AG10803 (cell line): ENCODE data around the gene OSBPL10.
"Not testable (repeated sequence)": the region's sequence is repeated elsewhere in the genome, so short reads cannot be mapped to it uniquely, and the experiment has no call there.

Experiments used
- DNase-seq: peaks from one replicate; pipeline ENCODE4 v3.0.0; 2010; ENCODE audit warnings: low read depth
- H3K4me3 ChIP-seq: 2 replicates; pipeline ENCODE4 v1.5.1; 2011; ENCODE audit warnings: mild to moderate bottlenecking, low read length, control low read depth
- CTCF ChIP-seq: conservative IDR thresholded peaks from 2 replicates; pipeline ENCODE4 v1.5.1; 2011; ENCODE audit warnings: mild to moderate bottlenecking, low read length, control low read depth, inconsistent platforms

Gene OSBPL10

DNA sequence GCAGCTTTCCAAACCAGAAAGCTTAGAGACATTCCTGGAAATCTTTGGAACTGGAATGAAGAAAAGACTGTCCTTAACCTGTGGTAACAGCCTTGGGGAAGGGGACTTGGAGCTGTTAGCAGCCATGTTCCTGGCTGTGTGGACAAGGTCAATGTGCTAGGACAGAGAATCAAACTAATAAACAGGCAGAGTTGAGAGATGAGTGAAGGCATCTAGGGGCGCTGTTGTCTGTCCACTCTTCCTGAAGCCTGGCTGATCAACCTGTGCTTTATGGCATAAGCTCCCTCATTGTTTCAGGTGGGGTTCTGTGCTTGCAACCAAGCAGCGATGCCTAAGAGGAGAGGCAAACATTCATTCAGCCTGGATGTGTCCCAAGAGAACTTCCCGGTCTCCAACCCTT, 19.8 kb upstream of the OSBPL10 start:
- H3K4me3 ChIP-seq = no peak overlapping the region
- TF ChIP-seq CTCF = no peak

DNA sequence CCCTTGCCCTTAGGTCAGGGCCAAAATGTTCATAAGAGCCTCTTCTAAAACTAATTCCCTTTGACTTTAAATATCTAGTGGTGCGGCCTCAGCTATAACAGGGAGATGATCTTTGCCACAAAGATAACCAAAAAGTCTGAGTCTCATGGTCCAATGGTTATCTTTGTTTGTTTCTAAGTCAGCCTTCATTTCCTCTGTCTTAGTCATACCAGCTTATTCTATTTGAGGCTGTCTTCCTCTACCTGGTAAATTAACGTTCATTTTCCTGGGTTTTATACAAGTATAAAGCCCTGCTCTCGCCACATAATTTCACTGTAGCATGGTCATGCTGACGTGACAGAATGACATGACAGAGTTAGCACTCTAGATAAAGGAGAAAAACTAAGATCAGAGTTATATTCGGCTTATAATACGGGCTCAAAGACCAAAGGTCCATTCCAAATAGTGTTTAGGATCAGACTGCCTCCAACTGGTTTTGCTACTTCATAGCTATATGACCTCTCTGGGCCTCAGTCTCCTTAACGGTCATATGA, 18.9 kb upstream of the OSBPL10 start:
- DNase-seq = no peak
- no peak for TF ChIP-seq CTCF
- H3K4me3 ChIP-seq = no peak overlapping the region

More for the DNA sequence above, 19.8 kb upstream of the OSBPL10 start:
- DNase-seq = no peak

- H3K4me3 ChIP-seq = no peak overlapping the region
- no peak for TF ChIP-seq CTCF
- no peak for DNase-seq
These were observed 16.4 kb upstream of the OSBPL10 start for GRCh38 chr3:31997500-31997899.

DNA sequence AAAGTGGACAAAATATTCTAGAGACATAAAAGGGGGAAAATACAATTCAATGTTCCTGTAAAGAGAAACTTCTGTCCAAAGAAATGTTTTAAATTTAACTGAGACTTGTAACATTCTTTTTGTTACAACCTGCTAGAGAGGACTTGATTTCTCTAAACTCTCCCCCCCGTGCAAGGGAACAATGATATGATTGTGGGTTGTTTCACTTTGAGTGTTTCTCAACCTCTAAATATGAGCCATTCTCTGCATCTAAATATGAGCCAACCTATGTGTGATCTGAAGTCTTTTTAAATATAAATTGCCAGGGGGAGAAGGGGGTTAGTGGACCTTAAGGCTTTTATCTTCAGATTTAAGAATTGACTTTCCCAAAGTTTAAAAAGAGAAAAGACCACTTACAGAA, 15.1 kb upstream of the OSBPL10 start:
- DNase-seq = no peak
- TF ChIP-seq CTCF = no peak
- H3K4me3 ChIP-seq = no peak overlapping the region

DNA sequence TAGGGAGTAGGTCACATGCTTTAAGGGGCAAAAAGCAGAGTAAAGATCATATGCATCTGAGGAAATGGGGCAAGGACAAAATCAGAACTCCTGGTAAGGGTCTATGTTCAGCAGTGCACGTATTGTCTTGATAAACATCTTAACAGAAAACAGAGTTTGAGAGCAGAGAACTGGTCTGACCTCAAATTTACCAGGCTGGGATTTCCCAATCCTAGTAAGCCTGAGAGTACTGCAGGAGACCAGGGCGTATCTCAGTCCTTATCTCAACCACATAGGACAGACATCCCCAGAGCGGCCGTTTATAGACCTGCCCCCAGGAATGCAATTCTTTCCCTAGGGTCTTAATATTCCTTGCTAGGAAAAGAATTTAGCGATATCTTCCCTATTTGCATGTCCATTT, 14.0 kb upstream of the OSBPL10 start:
- not testable (repeated sequence) for DNase-seq, H3K4me3 ChIP-seq

- no peak for TF ChIP-seq CTCF
- DNase-seq = no peak
- H3K4me3 ChIP-seq = no peak overlapping the region
These were observed 12.8 kb upstream of the OSBPL10 start for GRCh38 chr3:31993843-31994242.

- not testable (repeated sequence) for H3K4me3 ChIP-seq, DNase-seq
These were observed 11.9 kb upstream of the OSBPL10 start for GRCh38 chr3:31992995-31993394.

DNA sequence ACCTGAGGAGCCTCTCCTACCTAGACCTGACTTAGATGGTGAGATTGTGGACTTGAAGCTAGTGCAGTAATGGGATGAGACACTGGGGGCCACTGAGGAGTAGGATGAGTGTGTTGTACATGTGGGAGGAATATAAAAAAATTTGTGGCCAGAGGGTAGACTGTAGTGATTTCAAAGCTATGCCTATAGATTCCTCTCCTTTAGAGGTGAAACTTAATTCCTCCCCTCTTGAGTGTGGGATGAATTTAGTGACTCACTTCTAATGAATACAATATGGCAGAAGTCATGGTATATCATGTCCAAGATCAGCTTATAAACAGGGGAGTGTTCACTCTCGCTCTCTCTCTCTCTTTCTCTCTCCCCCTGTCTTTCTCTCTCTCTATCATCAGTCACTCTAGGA, 7.2 kb upstream of the OSBPL10 start:
- no peak for DNase-seq
- no peak for TF ChIP-seq CTCF
- no peak overlapping the region for H3K4me3 ChIP-seq
